ENCODE data around the gene DDTL.

DDTL gene

DNA sequence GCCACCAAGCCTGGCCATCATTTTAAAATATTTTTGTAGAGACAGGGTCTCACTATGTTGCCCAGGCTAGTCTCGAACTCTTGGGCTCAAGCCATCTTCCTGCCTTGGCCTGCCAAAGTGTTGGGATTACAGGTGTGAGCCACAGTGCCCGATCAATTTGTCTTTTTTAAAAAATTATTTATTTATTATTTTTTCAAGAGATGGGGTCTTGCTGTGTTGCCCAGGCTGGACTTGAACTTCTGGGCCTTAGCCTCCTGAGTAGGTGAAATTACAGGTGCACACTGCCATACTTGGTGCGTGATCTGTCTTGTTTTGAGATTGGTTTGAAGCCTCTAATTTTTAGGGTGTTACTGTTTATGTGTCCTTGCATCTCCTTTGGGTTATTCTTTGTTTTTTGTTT, 54.6 kb downstream of the DDTL start:
- no peak for TF ChIP-seq CTCF (IDR thresholded peaks at IDR 0.05)
